Cerebellar nuclear complex (tissue), 1 donor: ENCODE results near the gene TRERF1.
"Not testable (repeated sequence)": the region's sequence is repeated elsewhere in the genome, so short reads cannot be mapped to it uniquely, and the experiment has no call there.

Experiments
- DNase-seq, 2 experiments: peaks; one replicate each; lab custom pipeline; 2025; lab: John Stamatoyannopoulos, UW

TRERF1 gene

DNA sequence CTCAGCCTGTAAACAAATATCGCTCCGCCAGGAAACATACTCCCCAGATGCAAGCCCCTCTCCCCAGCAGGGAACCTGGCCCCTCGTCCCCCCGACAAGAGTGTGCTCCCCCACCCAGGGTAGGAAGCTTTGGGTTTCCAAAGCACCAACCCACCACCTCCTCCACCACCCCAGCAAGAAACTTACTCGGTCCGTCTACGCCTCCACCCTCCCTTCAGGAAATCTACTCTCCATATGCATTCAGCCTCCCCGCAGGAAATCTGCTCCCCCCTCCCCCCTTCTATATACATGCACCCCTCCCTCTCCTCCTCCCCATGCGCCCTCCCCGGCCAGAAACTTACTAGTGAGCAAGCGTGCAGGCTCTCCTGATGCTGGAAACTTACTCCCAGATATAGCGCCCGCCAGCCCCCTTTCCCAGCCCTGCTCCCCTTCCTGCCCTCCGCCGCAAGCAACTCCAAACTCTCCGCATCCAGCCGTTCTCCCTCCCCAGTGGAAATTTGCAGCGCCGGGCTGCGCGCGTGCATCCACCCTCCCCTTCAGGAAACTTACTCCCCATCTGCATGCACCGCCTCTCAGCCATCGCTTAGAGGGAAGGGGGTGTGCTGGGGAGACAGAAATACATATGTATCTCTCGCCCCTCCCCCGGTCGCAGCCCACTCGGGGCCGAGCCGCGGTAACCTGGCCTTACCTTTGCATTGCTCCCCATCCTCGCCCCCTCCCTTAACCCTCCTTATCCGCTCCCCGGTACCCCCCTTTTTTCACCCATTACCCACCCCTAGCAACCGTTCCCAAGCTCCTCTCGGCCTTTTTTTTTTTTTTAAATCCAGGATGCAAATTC, at the start of gene TRERF1:
Gene TRERF1, minus strand, starts transcription at position 594 of the 838 bp plus-strand sequence. CDS start 182,336 bp downstream, outside the sequence.
- DNase-seq, result no peak

DNA sequence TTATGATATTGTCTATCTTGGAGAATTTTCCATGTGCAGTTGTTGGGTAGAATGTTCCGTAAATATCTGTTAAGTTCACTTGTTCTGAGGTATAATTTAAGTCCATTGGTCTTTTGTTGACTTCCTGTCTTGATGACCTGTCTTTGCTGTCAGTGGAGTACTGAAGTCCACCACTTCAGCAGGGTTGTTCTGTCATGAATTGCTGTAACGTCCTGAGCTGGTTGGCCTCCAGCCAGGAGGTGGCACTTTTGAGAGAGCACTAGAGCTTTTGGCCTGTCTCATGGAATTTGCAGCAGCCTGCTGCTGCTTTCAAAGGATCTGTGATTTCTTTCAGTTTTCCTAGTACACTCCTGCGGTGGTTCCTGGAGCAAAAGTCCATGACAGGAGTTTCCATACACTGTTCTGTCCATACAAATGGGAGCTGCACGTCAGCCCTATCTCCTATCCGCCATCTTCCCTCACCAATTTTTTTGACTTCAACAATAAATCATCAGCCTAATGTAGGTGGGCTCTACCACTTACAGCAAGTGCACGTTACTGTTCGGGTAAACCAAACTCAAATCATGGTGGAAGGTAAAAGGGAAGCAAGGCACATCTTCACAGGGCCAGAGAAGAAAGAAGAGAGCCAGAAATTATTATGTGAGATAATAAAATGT, 46.9 kb upstream of the TRERF1 start:
- no peak for DNase-seq

DNA sequence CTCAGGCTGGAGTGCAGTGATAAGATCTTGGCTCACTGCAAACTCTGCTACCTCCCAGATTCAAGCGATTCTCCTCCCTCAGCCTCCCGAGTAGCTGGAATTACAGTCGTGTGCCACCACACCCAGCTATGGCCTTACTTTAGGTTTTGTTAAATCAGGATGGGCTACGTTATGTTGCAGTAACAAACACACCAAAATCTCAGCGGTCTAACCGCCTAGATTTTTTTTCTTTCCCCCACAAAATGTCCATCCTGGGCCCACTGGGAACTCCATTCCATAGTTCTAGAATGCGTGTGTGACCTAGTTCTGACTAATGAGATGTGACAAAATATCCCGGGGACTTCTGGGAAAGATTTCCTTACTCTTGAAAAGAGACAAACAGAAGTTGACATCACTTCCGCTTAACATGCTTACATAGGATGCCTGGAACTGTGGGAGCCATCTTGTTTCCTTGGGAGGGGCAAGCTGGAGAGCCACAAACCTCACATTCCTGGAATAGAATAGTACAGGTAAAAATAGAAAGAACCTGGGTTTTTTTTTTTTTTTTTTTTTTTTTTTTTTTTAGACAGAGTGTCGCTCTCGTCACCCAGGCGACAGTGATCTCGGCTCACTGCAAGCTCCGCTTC, 42.3 kb upstream of the TRERF1 start:
- no peak for DNase-seq

GRCh38 chr6:42488129-42488528, 36.4 kb upstream of the TRERF1 start:
- no peak for DNase-seq

- no peak for DNase-seq
These were observed 32.5 kb upstream of the TRERF1 start for GRCh38 chr6:42484261-42484660.

DNA sequence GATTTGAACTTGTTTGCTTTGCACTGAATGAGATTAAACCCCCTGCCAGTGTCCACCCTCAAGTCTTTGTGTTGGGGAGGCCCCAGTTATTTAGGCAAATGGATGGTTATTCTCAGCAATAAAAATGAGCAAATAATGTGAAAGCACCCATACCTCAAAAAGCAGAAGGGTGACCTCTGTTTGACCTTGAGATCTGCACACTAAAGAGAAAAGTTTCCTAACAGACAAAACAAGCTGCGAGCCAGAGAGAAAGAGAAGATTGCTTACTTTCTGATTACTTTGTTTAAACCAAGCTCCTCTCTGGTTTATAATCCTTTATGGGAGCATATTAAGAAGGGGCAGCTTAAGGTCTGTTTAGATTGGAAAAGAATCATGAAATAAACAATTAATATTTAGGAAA, 30.4 kb upstream of the TRERF1 start:
- DNase-seq, result no peak

DNA sequence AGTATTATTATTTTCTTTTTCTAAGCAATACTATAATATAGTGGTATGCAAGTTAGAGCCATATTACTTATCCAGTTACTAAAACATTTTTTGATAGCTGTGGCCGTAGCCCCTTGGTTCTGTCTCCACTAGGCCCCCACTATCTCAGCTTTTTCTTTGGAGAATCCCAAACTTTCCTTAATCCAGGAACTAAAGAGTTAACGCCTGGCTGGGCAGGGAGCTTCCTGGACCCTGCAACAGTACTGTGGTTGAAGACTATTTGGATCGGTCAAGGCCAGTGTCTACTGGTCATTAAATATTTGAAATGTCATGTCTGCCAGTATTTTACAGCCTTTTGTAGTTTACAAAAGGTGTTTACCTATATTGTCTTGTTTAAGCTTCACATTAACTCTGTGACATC, 20.0 kb upstream of the TRERF1 start:
- no peak for DNase-seq

DNA sequence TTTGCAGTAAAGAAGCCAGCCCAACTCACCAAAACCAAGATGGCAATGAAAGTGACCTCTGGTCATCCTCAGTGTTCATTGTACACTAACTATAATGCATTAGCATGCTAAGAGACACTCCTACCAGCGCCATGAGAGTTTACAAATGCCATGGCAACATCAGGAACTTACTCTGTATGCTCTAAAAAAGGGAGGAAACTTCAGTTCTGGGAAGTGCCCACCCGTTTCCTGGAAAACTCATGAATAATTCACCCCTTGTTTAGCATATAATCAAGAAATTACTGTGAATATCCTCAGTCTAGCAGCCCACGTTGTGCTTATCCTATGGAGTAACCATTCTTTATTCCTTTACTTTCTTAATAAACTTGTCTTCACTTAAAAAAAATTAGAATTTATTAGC, 19.4 kb upstream of the TRERF1 start:
- DNase-seq, result no peak

- DNase-seq, result no peak
These were observed 16.5 kb upstream of the TRERF1 start for GRCh38 chr6:42468273-42468672.

- DNase-seq, result no peak
These were observed 15.9 kb upstream of the TRERF1 start for GRCh38 chr6:42467651-42468050.

DNA sequence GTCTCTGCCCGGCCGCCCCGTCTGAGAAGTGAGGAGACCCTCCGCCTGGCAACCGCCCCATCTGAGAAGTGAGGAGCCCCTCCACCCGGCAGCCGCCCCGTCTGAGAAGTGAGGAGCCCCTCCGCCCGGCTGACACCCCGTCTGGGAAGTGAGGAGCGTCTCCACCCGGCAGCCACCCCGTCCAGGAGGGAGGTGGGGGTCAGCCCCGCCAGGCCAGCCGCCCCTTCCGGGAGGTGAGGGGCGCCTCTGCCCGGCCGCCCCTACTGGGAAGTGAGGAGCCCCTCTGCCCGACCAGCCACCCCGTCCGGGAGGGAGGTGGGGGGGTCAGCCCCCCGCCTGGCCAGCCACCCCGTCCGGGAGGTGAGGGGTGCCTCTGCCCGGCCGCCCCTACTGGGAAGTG, 14.7 kb upstream of the TRERF1 start:
- not testable (repeated sequence) for DNase-seq

DNA sequence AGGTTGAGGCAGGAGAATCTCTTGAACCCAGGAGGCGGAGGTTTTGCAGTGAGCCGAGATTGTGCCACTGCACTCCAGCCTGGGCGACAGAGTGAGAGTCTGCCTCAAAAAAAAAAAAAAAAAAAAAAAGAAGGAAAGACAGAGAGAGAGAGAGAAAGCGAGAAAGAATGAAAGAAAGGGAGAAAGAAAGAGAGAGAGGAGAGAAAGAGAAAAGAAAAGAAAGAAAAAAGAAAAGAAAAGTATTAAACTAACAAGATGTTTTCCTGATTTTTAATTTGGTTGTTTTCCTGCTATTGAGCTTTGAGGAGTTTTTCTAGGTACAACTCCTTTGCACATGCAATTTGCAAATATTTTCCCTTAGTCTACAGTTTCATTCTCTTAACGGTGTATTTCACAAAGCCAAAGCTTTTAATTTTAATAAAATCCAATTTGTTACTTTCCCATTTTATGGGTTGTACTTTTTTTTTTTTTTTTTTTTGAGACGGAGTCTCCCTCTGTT, 10.8 kb upstream of the TRERF1 start:
- DNase-seq, result no peak

DNA sequence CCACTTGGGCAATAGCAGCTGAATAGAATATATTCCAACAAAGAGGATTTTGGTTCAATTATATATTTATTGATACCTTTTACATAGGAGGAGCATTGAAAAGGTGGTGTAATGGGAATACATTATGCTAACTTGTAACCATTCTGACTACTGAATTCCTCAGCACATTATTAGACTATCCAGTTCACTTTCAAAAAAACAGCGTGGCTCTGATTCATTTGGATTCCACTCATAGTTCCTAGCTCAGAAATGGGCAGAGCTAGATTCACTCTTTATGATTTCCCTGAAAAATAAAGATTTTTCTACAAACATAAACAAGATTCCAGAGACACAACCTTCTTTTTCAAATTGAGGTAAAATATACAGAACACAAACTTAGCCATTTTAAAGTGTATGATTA, 9.2 kb upstream of the TRERF1 start:
- DNase-seq, result no peak

GRCh38 chr6:42459888-42460287, 8.2 kb upstream of the TRERF1 start:
- DNase-seq, result no peak

DNA sequence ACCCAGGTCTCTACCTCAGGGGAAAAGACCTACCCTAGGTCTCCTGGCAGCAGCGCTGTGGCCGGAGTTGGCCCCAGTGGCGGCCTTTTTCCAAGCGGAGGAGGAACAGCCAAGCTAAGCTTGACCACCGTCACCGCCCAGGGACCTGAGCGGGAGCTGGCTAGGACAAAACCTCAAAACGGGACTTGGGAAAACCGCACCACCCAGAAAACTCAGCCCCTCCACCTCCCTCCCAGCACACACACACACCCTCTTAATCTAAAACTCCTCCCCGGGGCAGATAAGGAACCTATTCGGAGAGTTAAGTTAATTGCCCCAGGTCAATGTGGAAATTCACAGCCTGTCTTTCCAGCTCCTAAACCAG, 2.7 kb upstream of the TRERF1 start:
- no peak for DNase-seq

GRCh38 chr6:42453654-42454427, 2.1 kb upstream of the TRERF1 start:
- no peak for DNase-seq

GRCh38 chr6:42453031-42453653, 1.4 kb upstream of the TRERF1 start:
- DNase-seq, result no peak

DNA sequence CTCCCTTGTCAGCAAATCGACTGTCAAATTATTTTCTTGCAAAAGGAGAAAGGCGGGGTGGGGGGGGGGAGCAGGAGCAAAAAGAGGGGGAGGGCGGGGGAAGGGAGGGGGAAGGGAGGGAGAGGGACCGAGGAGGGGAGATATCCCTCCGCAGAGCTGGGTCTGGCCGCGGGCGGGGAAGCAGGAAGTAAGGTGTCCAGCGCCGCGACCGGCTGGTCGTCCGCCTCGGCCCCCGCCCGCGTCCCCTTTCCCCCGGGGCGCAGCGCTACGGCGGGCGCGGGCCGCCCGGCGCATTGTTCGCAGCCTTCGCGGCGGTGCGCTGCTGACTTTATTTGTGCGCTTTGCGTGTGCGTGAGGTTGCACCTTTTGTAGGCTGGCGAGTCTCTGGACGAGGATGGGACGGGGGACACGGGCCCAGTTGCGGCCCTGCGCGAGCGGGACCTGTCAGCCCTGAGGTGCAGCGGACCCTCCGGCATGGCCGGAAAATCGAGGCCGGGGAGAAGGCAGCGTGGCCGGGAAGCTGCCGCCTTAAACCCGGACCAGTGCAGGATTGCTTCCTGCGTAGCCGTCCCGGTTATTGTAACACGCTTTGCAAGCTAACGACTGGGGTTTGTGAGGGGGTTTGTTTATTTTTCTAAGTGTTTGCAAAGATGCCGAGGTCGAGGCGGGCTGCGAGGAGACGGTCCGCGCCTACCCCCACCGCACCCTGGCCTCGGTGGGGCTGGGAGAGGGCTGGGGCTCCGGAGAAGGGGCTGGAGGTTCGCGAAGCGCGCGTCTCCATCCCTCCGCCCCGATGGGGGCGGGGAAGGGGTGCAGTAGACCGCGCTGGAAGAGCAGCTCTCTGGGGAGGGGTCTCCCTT, 675 bp upstream of the TRERF1 start:
- no peak for DNase-seq

DNA sequence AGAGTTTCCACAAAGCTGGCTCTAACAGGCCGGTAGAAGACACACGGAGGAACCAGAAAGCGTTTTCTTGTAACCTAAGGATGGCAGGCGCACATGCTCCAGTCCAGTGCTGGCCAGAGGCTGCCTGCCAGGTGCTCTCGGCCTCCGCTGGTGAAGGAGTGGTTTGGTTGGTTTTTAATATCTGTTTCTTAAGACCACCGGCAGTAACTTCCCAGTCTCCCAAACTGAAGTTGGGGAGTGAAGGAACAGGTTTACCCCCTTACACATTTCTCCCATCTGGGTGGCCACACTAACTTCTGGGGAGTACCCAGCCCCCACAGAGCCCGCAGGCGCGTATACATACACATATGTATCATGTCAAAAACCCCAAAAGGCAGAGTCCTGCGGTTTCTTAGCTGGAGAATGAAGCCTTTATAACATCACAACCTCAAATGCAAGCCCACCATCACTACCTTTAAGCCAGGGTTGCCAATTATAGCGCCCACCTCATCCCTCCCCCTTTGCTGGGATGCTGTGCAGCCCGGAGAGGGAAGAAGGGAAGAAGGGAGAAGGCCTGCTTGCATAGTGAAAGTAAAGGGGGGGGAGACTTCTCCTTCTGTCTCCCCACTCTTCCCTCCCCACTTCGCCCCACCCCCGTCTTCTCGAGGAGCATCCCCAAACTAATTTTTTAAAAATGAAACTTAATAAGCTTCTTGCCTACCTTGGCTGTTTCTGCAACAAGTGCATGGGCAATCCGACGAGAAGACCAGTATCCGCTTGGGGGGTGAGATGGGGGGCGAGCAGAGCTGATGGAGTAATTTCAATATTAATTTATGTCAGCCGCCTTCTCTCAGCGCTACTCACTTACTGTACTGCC, 1.0 kb downstream of the TRERF1 start:
- DNase-seq, result no peak
